ENCODE results near the gene CLIP1. TPM values are rescaled to one million over a fixed set of nuclear protein-coding genes. Genes with fewer than 3 reads are reported as not detected.
"Not testable (repeated sequence)": the region's sequence is repeated elsewhere in the genome, so short reads cannot be mapped to it uniquely, and the experiment has no call there.

The CLIP1 gene
- total and polyA plus RNA-seq, 12 donors = 36.3 to 135 (median 97.9) TPM

DNA sequence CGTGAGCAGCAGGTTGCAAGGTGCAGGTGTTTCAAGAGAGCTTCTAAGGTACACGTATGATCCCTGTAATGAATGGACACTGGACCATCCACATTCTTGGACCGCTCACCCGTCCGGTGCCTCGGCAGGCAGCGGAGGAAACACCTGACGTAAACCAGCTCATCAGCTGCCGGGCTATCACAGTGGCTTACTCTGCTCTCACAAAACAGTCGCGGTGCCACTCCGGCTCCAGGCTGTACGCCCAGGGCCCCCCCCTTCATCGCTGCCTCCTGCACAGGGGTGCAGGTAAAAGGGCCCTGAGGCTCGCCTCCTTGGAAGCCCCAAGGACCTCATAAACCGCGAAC is 156.6 kb downstream of the CLIP1 start:
- 0 to 1% methylated on average over 17 of the region's 17 CpGs for WGBS, 2 donors
- DNase-seq (no peak), ATAC-seq (peak; percentile 36 to 70 (median 54))
- Histone ChIP-seq H3K36me3 (peaks cover 0 to 47% (median 19%) of the 10 kb centered on the region in 9 donors), H3K27ac (peak overlapping the region; percentile 32 to 92 (median 86)), H3K9me3 (no peaks in the 10 kb centered on the region), H3K27me3 (no peaks in the 10 kb centered on the region), H3K4me1 (peaks cover 0 to 22% (median 16%) of the 10 kb centered on the region in 9 donors), H3K4me3 (peak overlapping the region; percentile 72 to 90 (median 84))
- intact Hi-C loops (cut with DNase I) = no loop called here
- TF ChIP-seq, protein P1, sequence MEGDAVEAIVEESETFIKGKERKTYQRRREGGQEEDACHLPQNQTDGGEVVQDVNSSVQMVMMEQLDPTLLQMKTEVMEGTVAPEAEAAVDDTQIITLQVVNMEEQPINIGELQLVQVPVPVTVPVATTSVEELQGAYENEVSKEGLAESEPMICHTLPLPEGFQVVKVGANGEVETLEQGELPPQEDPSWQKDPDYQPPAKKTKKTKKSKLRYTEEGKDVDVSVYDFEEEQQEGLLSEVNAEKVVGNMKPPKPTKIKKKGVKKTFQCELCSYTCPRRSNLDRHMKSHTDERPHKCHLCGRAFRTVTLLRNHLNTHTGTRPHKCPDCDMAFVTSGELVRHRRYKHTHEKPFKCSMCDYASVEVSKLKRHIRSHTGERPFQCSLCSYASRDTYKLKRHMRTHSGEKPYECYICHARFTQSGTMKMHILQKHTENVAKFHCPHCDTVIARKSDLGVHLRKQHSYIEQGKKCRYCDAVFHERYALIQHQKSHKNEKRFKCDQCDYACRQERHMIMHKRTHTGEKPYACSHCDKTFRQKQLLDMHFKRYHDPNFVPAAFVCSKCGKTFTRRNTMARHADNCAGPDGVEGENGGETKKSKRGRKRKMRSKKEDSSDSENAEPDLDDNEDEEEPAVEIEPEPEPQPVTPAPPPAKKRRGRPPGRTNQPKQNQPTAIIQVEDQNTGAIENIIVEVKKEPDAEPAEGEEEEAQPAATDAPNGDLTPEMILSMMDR (IDR thresholded peaks at IDR 0.05) = no peak

DNA sequence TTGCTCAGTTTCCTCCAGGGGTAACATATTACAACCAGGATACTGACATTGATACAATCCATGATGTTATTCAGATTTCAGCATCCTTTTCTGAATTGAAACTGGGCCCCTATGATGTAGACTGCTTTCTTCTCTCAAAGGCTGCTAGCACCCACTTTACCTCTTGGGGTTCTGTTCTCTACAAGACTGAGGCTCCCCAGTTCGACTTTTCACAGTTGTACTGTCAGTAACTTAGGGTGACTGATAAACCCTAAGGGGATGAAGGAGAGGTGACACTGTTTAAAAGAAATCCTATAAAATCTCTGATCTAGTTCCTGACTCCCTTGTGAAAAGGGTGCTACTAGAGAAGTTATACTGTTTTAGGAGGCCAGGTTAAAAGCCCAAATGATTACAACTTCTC is 157.0 kb downstream of the CLIP1 start:
- TF ChIP-seq, protein P1 (IDR thresholded peaks at IDR 0.05) = no peak
- Histone ChIP-seq H3K27ac (peak overlapping the region in 9 of 10 donors; percentile 82 to 92 (median 86)), H3K27me3 (no peaks in the 10 kb centered on the region), H3K36me3 (peaks cover 0 to 47% (median 23%) of the 10 kb centered on the region in 9 donors), H3K9me3 (no peaks in the 10 kb centered on the region), H3K4me1 (peaks cover 0 to 22% (median 16%) of the 10 kb centered on the region in 9 donors), H3K4me3 (peak overlapping the region; percentile 72 to 90 (median 84))
- intact Hi-C loops (cut with DNase I) = no loop called here
- 4 to 15% methylated on average over 1 of the region's 1 CpG for WGBS, 2 donors
- DNase-seq = no peak
- no peak for ATAC-seq

- H3K4me3 ChIP-seq; H3K27me3 ChIP-seq; intact Hi-C loops (cut with DNase I); H3K27ac ChIP-seq; DNase-seq; ATAC-seq; H3K9me3 ChIP-seq: not testable (repeated sequence)
- peaks cover 0 to 13% (median 9%) of the 10 kb centered on the region in 9 donors for H3K4me1 ChIP-seq
- H3K36me3 ChIP-seq = peaks cover 0 to 90% (median 61%) of the 10 kb centered on the region in 9 donors
- 88 to 91% methylated on average over 14 of the region's 14 CpGs for WGBS, 2 donors
Observed at GRCh38 chr12:122260735-122261134, 161.7 kb downstream of the CLIP1 start.

DNA sequence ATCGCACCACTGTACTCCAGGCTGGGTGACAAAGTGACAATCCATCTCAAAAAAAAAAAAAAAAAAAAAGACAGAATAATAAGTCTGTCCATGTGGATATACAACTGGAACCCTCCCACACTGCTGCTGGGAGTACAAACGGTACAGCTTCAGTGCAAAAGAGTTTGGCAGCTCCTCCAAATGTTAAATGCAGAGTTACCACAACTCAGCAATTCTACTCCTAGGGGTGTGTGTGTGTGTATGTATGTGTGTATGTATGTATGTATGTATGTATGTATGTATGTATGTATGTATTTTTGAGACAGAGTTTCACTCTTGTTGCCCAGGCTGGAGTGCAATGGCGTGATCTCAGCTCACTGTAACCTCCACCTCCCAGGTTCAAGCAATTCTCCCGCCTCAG is 163.5 kb downstream of the CLIP1 start:
- H3K9me3 ChIP-seq; H3K27ac ChIP-seq; intact Hi-C loops (cut with DNase I); DNase-seq; ATAC-seq; H3K27me3 ChIP-seq; H3K4me3 ChIP-seq; H3K4me1 ChIP-seq: not testable (repeated sequence)
- 83 to 93% methylated on average over 4 of the region's 4 CpGs for WGBS, 2 donors
- peaks cover 0 to 100% (median 62%) of the 10 kb centered on the region in 9 donors for H3K36me3 ChIP-seq

DNA sequence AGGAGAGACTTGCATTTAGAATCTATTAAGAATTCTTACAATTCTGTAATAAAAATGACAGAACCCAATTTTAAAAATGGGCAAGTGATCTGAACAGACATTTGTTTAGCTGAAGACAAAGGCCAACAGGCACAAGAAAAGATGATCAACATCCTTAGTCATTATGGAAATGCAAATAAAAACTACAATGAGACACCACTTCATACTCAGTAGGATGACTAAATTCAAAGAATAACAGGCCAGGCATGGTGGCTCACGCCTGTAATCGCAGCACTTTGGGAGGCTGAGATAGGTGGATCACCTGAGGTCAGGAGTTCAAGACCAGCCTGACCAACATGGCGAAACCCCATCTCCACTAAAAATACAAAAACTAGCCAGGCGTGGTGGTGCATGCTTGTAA is 164.0 kb downstream of the CLIP1 start:
- H3K4me3 ChIP-seq; DNase-seq; H3K27me3 ChIP-seq; H3K27ac ChIP-seq; H3K9me3 ChIP-seq; intact Hi-C loops (cut with DNase I); ATAC-seq; H3K4me1 ChIP-seq: not testable (repeated sequence)
- WGBS, 2 donors = 96 to 99% methylated on average over 4 of the region's 4 CpGs
- H3K36me3 ChIP-seq = peaks cover 0 to 97% (median 62%) of the 10 kb centered on the region in 9 donors

GRCh38 chr12:122250536-122250935 is 171.9 kb downstream of the CLIP1 start:
- Histone ChIP-seq H3K9me3 (no peaks in the 10 kb centered on the region), H3K27ac (no peak overlapping the region), H3K4me1 (no peaks in the 10 kb centered on the region), H3K4me3 (no peak overlapping the region), H3K36me3 (peaks cover 0 to 78% (median 19%) of the 10 kb centered on the region in 9 donors), H3K27me3 (no peaks in the 10 kb centered on the region)
- TF ChIP-seq, protein P1 (IDR thresholded peaks at IDR 0.05) = no peak
- WGBS, 2 donors = 95 to 98% methylated on average over 8 of the region's 8 CpGs
- intact Hi-C loops (cut with DNase I) = no loop called here
- no peak for DNase-seq
- ATAC-seq = no peak

Data from heart right ventricle (tissue), 16 donors.